Esophagus muscularis mucosa (tissue), 4 donors: ENCODE measurements around the gene UNC45A. TPM values are rescaled to one million over a fixed set of nuclear protein-coding genes. Genes with fewer than 3 reads are reported as not detected.

ENCODE experiments used
- DNase-seq: peaks from one replicate; pipeline ENCODE4 v3.0.0-alpha.2; 2017; ENCODE audit errors: extremely low spot score
- H3K27ac ChIP-seq, 4 donors: fragments of 200-600 bp; sonication (generic); replicated peaks in 1 of 4; 1 replicate in 3 of 4; 2 replicates in 1 of 4; pipeline ENCODE4 v1.5.1; 2016 to 2019; ENCODE audit warnings: mild to moderate bottlenecking in 1 of 4
- H3K27me3 ChIP-seq, 4 donors: fragments of 200-600 bp; sonication (generic); one replicate each; pipeline versions ENCODE4 v1.5.1 to v1.6.0; 2016 to 2019
- H3K36me3 ChIP-seq, 4 donors: fragments of 200-600 bp; sonication (generic); one replicate each; pipeline ENCODE4 v1.5.1; 2016 to 2019
- H3K4me1 ChIP-seq, 4 donors: fragments of 200-600 bp; sonication (generic); one replicate each; pipeline ENCODE4 v1.5.1; 2016 to 2019
- H3K4me3 ChIP-seq, 4 donors: fragments of 200-600 bp; sonication (generic); 1 replicate in 2 of 4; 2 replicates in 2 of 4; pipeline ENCODE4 v1.5.1; 2016 to 2019; ENCODE audit warnings: mild to moderate bottlenecking in 4 of 4, moderate library complexity in 1 of 4
- H3K9me3 ChIP-seq, 4 donors: fragments of 200-600 bp; sonication (generic); 1 replicate in 3 of 4; 2 replicates in 1 of 4; pipeline ENCODE4 v1.5.1; 2016 to 2019
- CTCF ChIP-seq, 3 experiments: fragments of 200-600 bp in 2 of 3; fragments of 450-650 bp in 1 of 3; sonication (generic) in 2 of 3; IDR thresholded peaks; one replicate each; pipeline ENCODE4 v1.5.1; 2017 to 2019; ENCODE audit warnings: antibody characterized with exemption in 3 of 3, mild to moderate bottlenecking in 2 of 3, moderate library complexity in 1 of 3
- EP300 ChIP-seq: sonication (generic); formaldehyde crosslinking; IDR thresholded peaks from one replicate; pipeline ENCODE4 v1.6.1; 2017; ENCODE audit warnings: antibody characterized with exemption
- POLR2A ChIP-seq: fragments of 450-650 bp; IDR thresholded peaks from one replicate; pipeline ENCODE4 v1.6.1; 2017; ENCODE audit warnings: antibody characterized with exemption, moderate library complexity, mild to moderate bottlenecking, low read depth
- POLR2AphosphoS5 ChIP-seq, 2 donors: sonication (generic); formaldehyde crosslinking; IDR thresholded peaks; one replicate each; pipeline ENCODE4 v1.6.1; 2017; ENCODE audit warnings: antibody characterized with exemption in 2 of 2
- WGBS: methylation state at CpG from one replicate; pipeline ENCODE4 v1.1.5; 2018; 5-methylcytosine and 5-hydroxymethylcytosine counted together
- intact Hi-C: fragments of 100-400 bp; cut with DNase I; formaldehyde crosslinking; loops from one replicate; pipeline ENCODE4 v1.15.1; 2023
- total RNA-seq, 4 donors: library from RNA; depleted of rRNA; stranded (reverse); fragments of >200 nt; gene quantifications; one replicate each; pipeline versions ENCODE4 v1.1.0 to v1.2.1, GENCODE V29; 2016

The UNC45A gene
- total RNA-seq, 4 donors from 2014 or later = 88.6 to 113 (median 93.2) TPM

- no peak overlapping the region for H3K4me3 ChIP-seq
- 92% methylated on average over 6 of the region's 6 CpGs for WGBS
- H3K9me3 ChIP-seq = no peaks in the 10 kb centered on the region
- no peak for DNase-seq
- H3K36me3 ChIP-seq = no peaks in the 10 kb centered on the region
- intact Hi-C loops = loop anchor here (5.0 kb wide), 1 partner anchor 34 kb away; no protein-coding TSS in a partner anchor
- no peaks in the 10 kb centered on the region for H3K27me3 ChIP-seq
- peaks cover 0 to 21% (median 19%) of the 10 kb centered on the region in 4 donors for H3K4me1 ChIP-seq
- TF ChIP-seq CTCF (IDR thresholded peaks at IDR 0.05) (no peak), POLR2A (no peak), POLR2AphosphoS5 (IDR thresholded peaks at IDR 0.05) (no peak)
- no peak overlapping the region for H3K27ac ChIP-seq
Observed at GRCh38 chr15:90991587-90992285, 56.7 kb downstream of the UNC45A start.

- WGBS = 2% methylated on average over 17 of the region's 50 CpGs
- TF ChIP-seq CTCF (IDR thresholded peaks at IDR 0.05) (no peak), POLR2A (no peak), EP300 (no peak), POLR2AphosphoS5 (IDR thresholded peaks at IDR 0.05) (no peak)
- DNase-seq = no peak
Observed at GRCh38 chr15:90994059-90994416, 59.0 kb downstream of the UNC45A start.

GRCh38 chr15:90994417-90995311 is 59.6 kb downstream of the UNC45A start, which contains the start of gene PRC1:
Gene PRC1 (minus strand): TSS chr15:90994535. CDS start chr15:90994417, 118 bp downstream.
- peaks cover 7 to 23% (median 19%) of the 10 kb centered on the region in 4 donors for H3K36me3 ChIP-seq
- intact Hi-C loops = loop anchor here (2.0 to 5.0 kb wide), 2 partner anchors 28 to 37 kb away; partner anchors contain the start of gene VPS33B
- H3K27ac ChIP-seq = peak within 1 kb of the TSS; percentile 88 to 93 (median 89)
- H3K27me3 ChIP-seq = no peaks in the 10 kb centered on the region
- H3K9me3 ChIP-seq = no peaks in the 10 kb centered on the region
- DNase-seq = peak; percentile 99
- H3K4me1 ChIP-seq = peaks cover 0 to 21% (median 19%) of the 10 kb centered on the region in 4 donors
- TF ChIP-seq POLR2AphosphoS5 (IDR thresholded peaks at IDR 0.05) (peak; percentile 91 to 92), POLR2A (no peak)
- peak within 1 kb of the TSS; percentile 79 to 92 (median 87) for H3K4me3 ChIP-seq
- under 1% methylated on average over 13 of the region's 75 CpGs for WGBS

More at GRCh38 chr15:90994059-90994416, 59.0 kb downstream of the UNC45A start:
- H3K4me3 ChIP-seq = peak overlapping the region; percentile 79 to 92 (median 87)
- peaks cover 7 to 16% (median 13%) of the 10 kb centered on the region in 4 donors for H3K36me3 ChIP-seq
- peak overlapping the region; percentile 88 to 93 (median 89) for H3K27ac ChIP-seq
- intact Hi-C loops = loop anchor here (2.0 to 5.0 kb wide), 2 partner anchors 29 to 37 kb away; partner anchors contain the start of gene VPS33B
- no peaks in the 10 kb centered on the region for H3K9me3 ChIP-seq
- no peaks in the 10 kb centered on the region for H3K27me3 ChIP-seq
- H3K4me1 ChIP-seq = peaks cover 0 to 21% (median 19%) of the 10 kb centered on the region in 4 donors

GRCh38 chr15:90998737-90999136 is 63.7 kb downstream of the UNC45A start:
- intact Hi-C loops = no loop called here
- Histone ChIP-seq H3K27ac (no peak overlapping the region), H3K9me3 (no peaks in the 10 kb centered on the region), H3K4me3 (no peak overlapping the region), H3K27me3 (no peaks in the 10 kb centered on the region), H3K36me3 (peaks cover 36 to 63% (median 55%) of the 10 kb centered on the region in 4 donors), H3K4me1 (peaks cover 0 to 14% (median 11%) of the 10 kb centered on the region in 4 donors)
- WGBS = 73% methylated on average over 8 of the region's 8 CpGs
- no peak for DNase-seq
- TF ChIP-seq POLR2A (no peak), CTCF (IDR thresholded peaks at IDR 0.05) (no peak), EP300 (no peak), POLR2AphosphoS5 (IDR thresholded peaks at IDR 0.05) (no peak)
